SU-DHL-6 (cell line): ENCODE measurements around the gene GRID1.

Experiments used
- H2AFZ ChIP-seq: fragments of 200-600 bp; sonication (generic); 2 replicates; pipeline ENCODE4 v1.6.1; 2014; ENCODE audit warnings: low read depth, mild to moderate bottlenecking, moderate library complexity, mixed read lengths, antibody characterized with exemption, low read length; ENCODE audit not compliant: severe bottlenecking
- H3F3A ChIP-seq: fragments of 200-600 bp; shearing (Covaris generic); 2 replicates; pipeline ENCODE4 v1.6.0; 2016; ENCODE audit warnings: antibody characterized with exemption, mild to moderate bottlenecking; ENCODE audit not compliant: insufficient read depth
- H3K27ac ChIP-seq: fragments of 200-600 bp; sonication (generic); 2 replicates; pipeline ENCODE4 v1.5.1; 2016; ENCODE audit warnings: low read depth, mild to moderate bottlenecking, low read length, moderate library complexity, mixed read lengths
- H3K27me3 ChIP-seq: fragments of 200-600 bp; sonication (generic), shearing (Covaris generic); 2 replicates; pipeline ENCODE4 v1.6.0; 2014; ENCODE audit warnings: mild to moderate bottlenecking, low read length
- H3K36me3 ChIP-seq: fragments of 200-600 bp; sonication (generic); 2 replicates; pipeline ENCODE4 v1.6.1; 2014; ENCODE audit warnings: mild to moderate bottlenecking, low read length, mixed read lengths
- H3K4me2 ChIP-seq: fragments of 300-600, 200-600 bp; shearing (Covaris generic), sonication (generic); 2 replicates; pipeline ENCODE4 v1.6.0; 2014; ENCODE audit warnings: low read length, low read depth, mild to moderate bottlenecking; ENCODE audit not compliant: poor library complexity, severe bottlenecking
- H3K4me3 ChIP-seq: fragments of 200-600 bp; sonication (generic); 2 replicates; pipeline ENCODE4 v1.5.1; 2014; ENCODE audit warnings: antibody characterized with exemption, low read length, mild to moderate bottlenecking, mixed read lengths; ENCODE audit not compliant: insufficient read depth, poor library complexity, severe bottlenecking
- H3K79me2 ChIP-seq: fragments of 200-600 bp; sonication (generic); 2 replicates; pipeline ENCODE4 v1.6.1; 2014; ENCODE audit warnings: mild to moderate bottlenecking, low read length, moderate library complexity; ENCODE audit not compliant: insufficient read depth
- H3K9ac ChIP-seq: fragments of 200-600 bp; sonication (generic); 2 replicates; pipeline ENCODE4 v1.7.0; 2014; ENCODE audit warnings: mild to moderate bottlenecking, low read length
- H3K9me2 ChIP-seq: fragments of 200-600 bp; sonication (generic); replicated peaks from 2 replicates; pipeline ENCODE4 v1.6.1; 2014; ENCODE audit warnings: low read length; ENCODE audit not compliant: insufficient read depth
- H3K9me3 ChIP-seq: fragments of 200-600 bp; sonication (generic); 2 replicates; pipeline ENCODE4 v1.6.1; 2014; ENCODE audit warnings: low read length, mixed read lengths; ENCODE audit not compliant: insufficient read depth
- H4K20me1 ChIP-seq: fragments of 200-600 bp; sonication (generic); 2 replicates; pipeline ENCODE4 v1.6.1; 2014; ENCODE audit warnings: low read depth, mild to moderate bottlenecking, antibody characterized with exemption, low read length, moderate library complexity, mixed read lengths
- CTCF ChIP-seq: fragments of 200-600 bp; sonication (generic); IDR thresholded peaks from one replicate; pipeline ENCODE4 v1.5.1; 2017; ENCODE audit warnings: antibody characterized with exemption, mild to moderate bottlenecking, low read length, moderate library complexity; ENCODE audit not compliant: insufficient read depth, poor library complexity, severe bottlenecking
- EZH2phosphoT487 ChIP-seq: fragments of 200-600 bp; sonication (generic), shearing (Covaris generic); conservative IDR thresholded peaks from 2 replicates; pipeline ENCODE4 v1.6.1; 2018; ENCODE audit warnings: mild to moderate bottlenecking, antibody characterized with exemption, low read length, moderate library complexity, mixed read lengths

The GRID1 gene

DNA sequence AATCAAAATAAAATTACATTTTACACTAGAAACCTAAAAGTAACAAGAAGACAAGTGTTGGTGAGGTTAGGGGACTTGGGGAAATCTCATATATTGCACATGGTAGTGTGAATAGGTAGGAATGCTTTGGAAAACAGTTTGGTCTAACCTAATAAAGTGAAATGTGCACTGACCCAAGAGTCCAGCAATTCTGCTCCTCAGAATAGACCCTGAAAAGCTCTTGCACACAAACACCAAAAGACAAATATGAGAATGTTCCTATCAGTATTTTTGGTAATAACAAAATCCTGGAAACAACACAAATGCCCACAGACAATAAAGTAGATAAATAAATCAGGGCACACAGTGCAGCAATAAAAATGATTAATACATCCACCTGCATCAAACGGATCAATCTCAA lies 165.7 kb downstream of the GRID1 start:
- no peaks in the 10 kb centered on the region for H3K79me2 ChIP-seq
- H3K9me3 ChIP-seq, result no peaks in the 10 kb centered on the region
- no peak overlapping the region for H2AFZ ChIP-seq
- H3K4me2 ChIP-seq, result no peak overlapping the region
- H3K9ac ChIP-seq, result no peak overlapping the region
- no peak overlapping the region for H3K4me3 ChIP-seq
- no peaks in the 10 kb centered on the region for H3K27me3 ChIP-seq
- no peaks in the 10 kb centered on the region for H4K20me1 ChIP-seq
- no peaks in the 10 kb centered on the region for H3K36me3 ChIP-seq
- H3K9me2 ChIP-seq, result no peaks in the 10 kb centered on the region
- TF ChIP-seq EZH2phosphoT487 (no peak), CTCF (no peak)
- H3K27ac ChIP-seq, result no peak overlapping the region
- no peaks in the 10 kb centered on the region for H3F3A ChIP-seq

GRCh38 chr10:86200269-86200668 lies 166.3 kb downstream of the GRID1 start:
- no peak overlapping the region for H3K4me2 ChIP-seq
- no peaks in the 10 kb centered on the region for H3K79me2 ChIP-seq
- no peak overlapping the region for H3K27ac ChIP-seq
- no peaks in the 10 kb centered on the region for H3K27me3 ChIP-seq
- H4K20me1 ChIP-seq, result no peaks in the 10 kb centered on the region
- no peak overlapping the region for H2AFZ ChIP-seq
- no peaks in the 10 kb centered on the region for H3K9me3 ChIP-seq
- no peaks in the 10 kb centered on the region for H3F3A ChIP-seq
- no peak for TF ChIP-seq EZH2phosphoT487
- TF ChIP-seq CTCF, result no peak
- no peaks in the 10 kb centered on the region for H3K36me3 ChIP-seq
- H3K9ac ChIP-seq, result no peak overlapping the region
- H3K9me2 ChIP-seq, result no peaks in the 10 kb centered on the region
- no peak overlapping the region for H3K4me3 ChIP-seq

DNA sequence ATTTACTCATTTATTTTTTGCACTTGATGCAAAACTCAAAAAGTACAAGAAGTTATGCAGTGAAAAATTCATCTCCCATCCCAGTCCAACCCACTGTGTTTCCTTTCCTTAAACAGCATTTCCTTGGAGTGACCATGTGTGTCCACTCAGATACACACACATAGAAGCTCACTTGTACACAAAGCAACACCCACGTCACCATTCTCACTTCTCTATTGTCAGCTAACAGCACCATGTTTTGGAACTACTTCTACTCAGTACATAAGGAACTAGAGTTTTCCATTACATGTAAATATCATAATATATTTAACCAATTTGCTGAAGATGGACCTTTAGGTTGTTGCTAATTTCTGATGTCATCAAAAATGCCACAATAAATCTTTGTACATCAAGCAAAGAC lies 167.6 kb downstream of the GRID1 start:
- no peak overlapping the region for H3K9ac ChIP-seq
- H3K36me3 ChIP-seq, result no peaks in the 10 kb centered on the region
- no peaks in the 10 kb centered on the region for H3K27me3 ChIP-seq
- TF ChIP-seq CTCF, result no peak
- no peak for TF ChIP-seq EZH2phosphoT487
- H3F3A ChIP-seq, result no peaks in the 10 kb centered on the region
- H3K27ac ChIP-seq, result no peak overlapping the region
- no peak overlapping the region for H2AFZ ChIP-seq
- no peaks in the 10 kb centered on the region for H3K9me3 ChIP-seq
- H3K4me2 ChIP-seq, result no peak overlapping the region
- H3K79me2 ChIP-seq, result no peaks in the 10 kb centered on the region
- H3K9me2 ChIP-seq, result no peaks in the 10 kb centered on the region
- no peaks in the 10 kb centered on the region for H4K20me1 ChIP-seq
- no peak overlapping the region for H3K4me3 ChIP-seq

GRCh38 chr10:86198271-86198670 lies 168.3 kb downstream of the GRID1 start:
- Histone ChIP-seq H3K9ac (no peak overlapping the region), H3K27ac (no peak overlapping the region), H3K9me3 (no peaks in the 10 kb centered on the region), H3K4me3 (no peak overlapping the region), H3F3A (no peaks in the 10 kb centered on the region), H2AFZ (no peak overlapping the region), H3K27me3 (no peaks in the 10 kb centered on the region), H4K20me1 (no peaks in the 10 kb centered on the region), H3K9me2 (no peaks in the 10 kb centered on the region), H3K4me2 (no peak overlapping the region), H3K79me2 (no peaks in the 10 kb centered on the region), H3K36me3 (no peaks in the 10 kb centered on the region)
- TF ChIP-seq CTCF (no peak), EZH2phosphoT487 (no peak)
